A673 (cell line): ENCODE data around the gene WWC1. TPM values are rescaled to one million over a fixed set of nuclear protein-coding genes. Genes with fewer than 3 reads are reported as not detected.

Experiments used
- BruUV-seq: library from RNA; stranded (reverse); fragments of 400-500 nt; replicated peaks from 2 replicates; lab custom pipeline; 2021; lab: Mats Ljungman, UMichigan
- CTCF ChIA-PET: fragments of 300-600 bp; sonication (Branson Sonifier 250); formaldehyde crosslinking; loops from one replicate; lab custom pipeline; 2022; ENCODE audit warnings: antibody characterized with exemption; lab: Charles Lee
- POLR2A ChIA-PET: fragments of 300-600 bp; sonication (Branson Sonifier 250); formaldehyde crosslinking; loops from one replicate; lab custom pipeline; 2022; ENCODE audit warnings: antibody characterized with exemption; ENCODE audit not compliant: low non-redundant PET; lab: Charles Lee
- DNase-seq: peaks from one replicate; pipeline ENCODE4 v3.0.0-alpha.2; 2015; ENCODE audit warnings: low spot score
- H3K27ac ChIP-seq: fragments of 200-600 bp; sonication (generic); 2 replicates; pipeline ENCODE4 v1.5.1; 2016; ENCODE audit warnings: mixed run types, low read depth, mild to moderate bottlenecking, mixed read lengths, antibody characterized with exemption, low read length; ENCODE audit not compliant: poor library complexity, severe bottlenecking
- H3K27me3 ChIP-seq: fragments of 200-600 bp; sonication (generic); replicated peaks from 2 replicates; pipeline ENCODE4 v1.6.1; 2017; ENCODE audit warnings: mixed run types, low read depth, mild to moderate bottlenecking, mixed read lengths, antibody characterized with exemption, low read length; ENCODE audit not compliant: insufficient read depth, poor library complexity
- H3K36me3 ChIP-seq: fragments of 200-600 bp; sonication (generic); 2 replicates; pipeline ENCODE4 v1.6.1; 2016; ENCODE audit warnings: mixed run types, mild to moderate bottlenecking, mixed read lengths, antibody characterized with exemption, low read length; ENCODE audit not compliant: insufficient read depth, poor library complexity, severe bottlenecking
- H3K4me1 ChIP-seq: fragments of 200-600 bp; sonication (generic); 2 replicates; pipeline ENCODE4 v1.6.1; 2017; ENCODE audit warnings: mixed run types, mild to moderate bottlenecking, mixed read lengths, antibody characterized with exemption, low read length; ENCODE audit not compliant: insufficient read depth, poor library complexity, severe bottlenecking
- H3K4me3 ChIP-seq: fragments of 200-600 bp; sonication (generic); 2 replicates; pipeline ENCODE4 v1.5.1; 2016; ENCODE audit warnings: low read depth, mixed run types, mild to moderate bottlenecking, mixed read lengths, low read length; ENCODE audit not compliant: poor library complexity, severe bottlenecking
- H3K9me3 ChIP-seq: fragments of 200-600 bp; sonication (generic); 2 replicates; pipeline ENCODE4 v1.6.1; 2016; ENCODE audit warnings: mixed run types, low read depth, mild to moderate bottlenecking, mixed read lengths, antibody characterized with exemption, low read length; ENCODE audit not compliant: poor library complexity, severe bottlenecking
- CTCF ChIP-seq: fragments of 300-800, 200-600 bp; sonication (generic); conservative IDR thresholded peaks from 2 replicates; pipeline ENCODE4 v1.5.1; 2017; ENCODE audit warnings: low read depth, mild to moderate bottlenecking, antibody characterized with exemption, low read length, moderate library complexity, mixed read lengths
- EZH2 ChIP-seq: fragments of 200-600 bp; sonication (generic); IDR thresholded peaks from 2 replicates; pipeline ENCODE4 v1.6.1; 2017; ENCODE audit warnings: borderline replicate concordance, low read depth, mild to moderate bottlenecking, mixed read lengths, antibody characterized with exemption, low read length; ENCODE audit not compliant: poor library complexity, severe bottlenecking
- intact Hi-C: fragments of 100-400 bp; cut with micrococcal nuclease; formaldehyde crosslinking; loops from one replicate; pipeline ENCODE4 v1.10.0; 2022; ENCODE audit not compliant: unreplicated experiment
- total RNA-seq: library from RNA; stranded (reverse); gene quantifications from 2 replicates; pipeline ENCODE4 v1.2.3, GENCODE V29; 2021

Gene WWC1
- total RNA-seq, 1 experiment from 2014 or later, result 8.8 TPM

GRCh38 chr5:168342151-168342825 is 50.8 kb downstream of the WWC1 start:
- H3K4me1 ChIP-seq, result no peaks in the 10 kb centered on the region
- H3K4me3 ChIP-seq, result no peak overlapping the region
- no peak overlapping the region for H3K27ac ChIP-seq
- POLR2A ChIA-PET, result no interaction called here
- H3K27me3 ChIP-seq, result no peaks in the 10 kb centered on the region
- no TSS peak for BruUV-seq
- CTCF ChIA-PET, result no interaction called here
- H3K9me3 ChIP-seq, result no peaks in the 10 kb centered on the region
- no peak for TF ChIP-seq EZH2
- no peak for TF ChIP-seq CTCF
- H3K36me3 ChIP-seq, result no peaks in the 10 kb centered on the region
- intact Hi-C loops, result no loop called here
- DNase-seq, result no peak

GRCh38 chr5:168342985-168343384 is 51.5 kb downstream of the WWC1 start:
- Histone ChIP-seq H3K36me3 (no peaks in the 10 kb centered on the region), H3K27me3 (no peaks in the 10 kb centered on the region), H3K4me3 (no peak overlapping the region), H3K4me1 (no peaks in the 10 kb centered on the region), H3K27ac (no peak overlapping the region), H3K9me3 (no peaks in the 10 kb centered on the region)
- ChIA-PET POLR2A (no interaction called here), CTCF (no interaction called here)
- DNase-seq, result no peak
- BruUV-seq, result no TSS peak
- intact Hi-C loops, result no loop called here
- no peak for TF ChIP-seq EZH2
- no peak for TF ChIP-seq CTCF

GRCh38 chr5:168346417-168346816 is 55.0 kb downstream of the WWC1 start:
- ChIA-PET CTCF (no interaction called here), POLR2A (no interaction called here)
- Histone ChIP-seq H3K4me1 (no peaks in the 10 kb centered on the region), H3K36me3 (no peaks in the 10 kb centered on the region), H3K9me3 (no peaks in the 10 kb centered on the region), H3K27me3 (no peaks in the 10 kb centered on the region), H3K4me3 (no peak overlapping the region), H3K27ac (no peak overlapping the region)
- intact Hi-C loops, result no loop called here
- no TSS peak for BruUV-seq
- no peak for DNase-seq
- TF ChIP-seq EZH2, result no peak
- no peak for TF ChIP-seq CTCF
